PC-3 (cell line): ENCODE results near the gene KCNJ9.

Experiments
- CTCF ChIP-seq: fragments of 300-600 bp; sonication (generic); conservative IDR thresholded peaks from 2 replicates; pipeline ENCODE4 v1.5.1; 2017; ENCODE audit warnings: antibody characterized with exemption, low read depth, mild to moderate bottlenecking, low read length
- EZH2 ChIP-seq: fragments of 300-600 bp; sonication (generic); IDR thresholded peaks from one replicate; pipeline ENCODE4 v1.6.1; 2017; ENCODE audit warnings: antibody characterized with exemption, mild to moderate bottlenecking, low read length; ENCODE audit not compliant: unreplicated experiment

- TF ChIP-seq CTCF (no peak), EZH2 (no peak)
Observed at GRCh38 chr1:160091666-160092223, 10.4 kb downstream of the KCNJ9 start.
